ENCODE measurements around the gene PCDHGC4.

- TF ChIP-seq, protein P1, sequence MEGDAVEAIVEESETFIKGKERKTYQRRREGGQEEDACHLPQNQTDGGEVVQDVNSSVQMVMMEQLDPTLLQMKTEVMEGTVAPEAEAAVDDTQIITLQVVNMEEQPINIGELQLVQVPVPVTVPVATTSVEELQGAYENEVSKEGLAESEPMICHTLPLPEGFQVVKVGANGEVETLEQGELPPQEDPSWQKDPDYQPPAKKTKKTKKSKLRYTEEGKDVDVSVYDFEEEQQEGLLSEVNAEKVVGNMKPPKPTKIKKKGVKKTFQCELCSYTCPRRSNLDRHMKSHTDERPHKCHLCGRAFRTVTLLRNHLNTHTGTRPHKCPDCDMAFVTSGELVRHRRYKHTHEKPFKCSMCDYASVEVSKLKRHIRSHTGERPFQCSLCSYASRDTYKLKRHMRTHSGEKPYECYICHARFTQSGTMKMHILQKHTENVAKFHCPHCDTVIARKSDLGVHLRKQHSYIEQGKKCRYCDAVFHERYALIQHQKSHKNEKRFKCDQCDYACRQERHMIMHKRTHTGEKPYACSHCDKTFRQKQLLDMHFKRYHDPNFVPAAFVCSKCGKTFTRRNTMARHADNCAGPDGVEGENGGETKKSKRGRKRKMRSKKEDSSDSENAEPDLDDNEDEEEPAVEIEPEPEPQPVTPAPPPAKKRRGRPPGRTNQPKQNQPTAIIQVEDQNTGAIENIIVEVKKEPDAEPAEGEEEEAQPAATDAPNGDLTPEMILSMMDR (IDR thresholded peaks at IDR 0.05), result no peak
- TF ChIP-seq SIN3A (IDR thresholded peaks at IDR 0.05; ENCODE audit: borderline replicate concordance, insufficient read depth, low read depth, low read length) (no peak), TCF7L2 (IDR thresholded peaks at IDR 0.05; ENCODE audit: low read depth, low read length) (no peak), REST (IDR thresholded peaks at IDR 0.05; ENCODE audit: insufficient read depth in 1 of 2, low read depth in 2 of 2, low read length in 1 of 2) (no peak)
Observed at GRCh38 chr5:141529873-141530272, 45.0 kb downstream of the PCDHGC4 start.
